ENCODE measurements around the gene FMN2.

Gene FMN2

DNA sequence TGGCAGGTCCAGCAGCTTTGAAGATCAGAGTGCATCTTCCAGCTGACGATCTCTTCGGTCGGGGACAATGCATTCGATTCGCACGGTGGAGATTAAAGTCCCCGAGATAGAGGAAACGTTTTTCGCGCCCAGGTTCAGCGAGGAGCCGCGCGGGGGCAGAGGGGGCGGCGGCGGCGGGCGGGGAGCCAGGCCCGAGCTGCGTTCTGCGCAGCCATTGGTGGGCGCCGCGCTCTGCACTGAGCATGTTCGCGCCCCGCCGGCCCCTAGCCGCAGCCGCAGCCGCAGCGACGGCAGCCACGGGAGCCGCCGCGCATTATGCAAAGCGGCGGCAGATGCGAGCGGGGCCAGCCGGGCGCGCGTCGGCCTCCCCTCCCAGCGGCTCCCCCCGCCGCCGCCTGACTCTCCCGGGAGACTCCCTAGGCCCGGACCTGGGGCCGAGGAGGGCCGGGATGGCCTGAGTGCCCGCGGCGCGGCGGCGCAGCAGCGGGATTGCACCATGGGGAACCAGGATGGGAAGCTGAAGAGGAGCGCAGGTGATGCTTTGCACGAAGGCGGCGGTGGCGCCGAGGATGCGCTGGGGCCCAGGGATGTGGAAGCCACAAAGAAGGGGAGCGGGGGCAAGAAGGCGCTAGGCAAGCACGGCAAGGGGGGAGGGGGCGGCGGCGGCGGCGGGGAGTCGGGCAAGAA lies at the start of gene FMN2:
Gene FMN2, plus strand, starts transcription at position 270 of the 687 bp plus-strand sequence. Its CDS starts 227 bp downstream, at position 497.
- FAIRE-seq = no peak

GRCh38 chr1:240044620-240045019 lies 47.1 kb upstream of the FMN2 start:
- no peak for FAIRE-seq

GRCh38 chr1:240046000-240046399 lies 45.7 kb upstream of the FMN2 start:
- no peak for FAIRE-seq

DNA sequence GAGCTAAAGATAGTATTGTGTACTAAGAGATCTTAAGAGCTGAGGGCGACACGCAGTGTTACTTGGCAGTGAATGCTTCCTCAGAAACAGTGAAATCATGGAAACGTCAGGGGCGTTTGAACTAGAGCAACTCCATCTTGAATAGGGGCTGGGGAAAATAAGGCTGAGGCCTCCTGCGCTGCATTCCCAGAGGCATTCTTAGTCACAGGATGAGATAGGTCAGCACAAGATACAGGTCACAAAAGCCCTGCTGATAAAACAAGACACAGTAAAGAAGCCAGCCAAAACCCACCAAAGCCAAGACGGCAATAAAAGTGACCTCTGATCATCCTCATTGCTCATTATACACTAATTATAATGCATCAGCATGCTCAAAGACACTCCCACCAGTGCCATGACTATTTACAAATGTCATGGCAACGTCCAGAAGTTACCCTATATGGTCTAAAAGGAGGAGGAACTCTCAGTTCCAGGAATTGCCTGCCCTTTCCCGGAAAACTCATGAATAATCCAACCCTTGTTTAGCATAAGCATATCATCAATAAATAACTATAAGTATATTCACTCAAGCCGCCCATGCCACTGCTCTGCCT lies 37.5 kb upstream of the FMN2 start:
- no peak for FAIRE-seq

DNA sequence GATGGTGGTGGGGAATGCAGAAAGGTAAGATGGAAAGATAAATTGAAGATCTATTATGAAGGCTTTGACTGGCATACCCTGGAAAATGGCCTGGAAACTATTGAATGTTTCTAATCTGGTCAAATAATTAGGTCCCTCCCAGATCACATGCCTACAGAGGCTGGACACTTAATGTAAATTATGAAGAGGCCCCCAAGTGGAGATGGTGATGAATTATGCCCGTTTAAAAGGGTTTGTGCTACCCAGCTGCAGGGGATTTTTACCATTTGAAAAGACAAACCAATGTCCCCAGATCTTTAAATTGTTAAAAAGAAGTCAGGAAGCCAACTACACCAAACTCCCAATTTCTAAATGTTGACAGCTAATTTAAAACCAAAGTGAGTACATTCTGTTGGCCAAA lies 35.7 kb upstream of the FMN2 start:
- FAIRE-seq = no peak

GRCh38 chr1:240056350-240056749 lies 35.3 kb upstream of the FMN2 start:
- no peak for FAIRE-seq

DNA sequence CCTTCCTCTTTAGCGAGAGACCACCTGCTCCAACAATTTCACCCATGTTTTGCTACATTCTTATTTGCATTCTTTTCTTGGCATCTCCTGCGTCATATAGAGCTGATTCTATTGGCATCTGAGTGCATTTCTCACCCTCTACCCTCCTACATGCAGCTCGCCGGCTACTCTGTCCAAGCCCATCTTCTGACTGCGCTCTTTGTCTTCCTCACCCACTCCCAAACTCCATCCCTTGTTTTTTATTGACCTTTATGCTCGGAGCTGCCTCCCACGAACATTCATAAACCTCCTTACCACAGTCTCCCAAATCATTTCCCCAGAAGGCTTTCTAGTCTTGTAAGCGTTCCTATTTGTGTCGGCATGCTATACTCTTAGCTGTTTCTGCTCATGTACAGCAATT lies 33.6 kb upstream of the FMN2 start:
- FAIRE-seq = no peak

DNA sequence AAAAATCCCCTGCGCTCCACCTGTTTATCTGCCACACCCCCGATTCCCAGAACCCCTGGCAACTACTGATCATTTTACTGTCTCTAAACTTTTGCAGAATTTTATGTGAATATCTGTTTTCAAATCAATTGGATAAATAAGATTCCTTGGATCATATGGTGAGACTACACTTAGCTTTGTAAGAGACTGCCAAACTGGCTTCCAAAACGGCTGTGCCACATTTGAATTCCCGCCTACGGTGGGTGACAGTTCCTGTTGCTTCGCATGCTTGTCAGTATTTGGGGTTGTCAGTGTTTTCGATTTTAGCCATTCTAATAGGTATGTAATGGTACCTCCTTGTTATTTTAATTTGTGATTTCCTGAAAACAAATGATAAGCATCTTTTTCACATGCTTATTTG lies 22.7 kb upstream of the FMN2 start:
- no peak for FAIRE-seq

- FAIRE-seq = no peak
Observed at GRCh38 chr1:240070188-240070587, 21.5 kb upstream of the FMN2 start.

DNA sequence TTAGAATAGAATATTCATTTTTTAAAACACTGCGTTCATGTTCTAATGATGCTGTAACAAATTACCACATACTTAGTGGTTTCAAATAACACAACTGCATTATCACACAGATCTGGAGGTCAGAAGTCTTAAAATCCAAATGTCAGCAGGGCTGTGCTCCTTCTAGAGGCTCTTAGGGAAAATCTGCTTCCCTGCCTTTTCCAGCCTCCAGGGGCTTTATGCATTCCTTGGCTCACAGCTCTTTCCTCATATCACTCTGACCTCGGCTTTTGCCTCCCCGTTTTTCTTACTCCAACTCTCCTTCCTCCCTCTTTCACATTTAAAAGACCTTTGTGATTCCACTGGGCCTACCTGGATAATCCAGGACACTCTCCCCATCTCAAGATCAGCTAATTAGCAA lies 18.6 kb upstream of the FMN2 start:
- FAIRE-seq = no peak

GRCh38 chr1:240074422-240074821 lies 17.3 kb upstream of the FMN2 start:
- FAIRE-seq = no peak

- FAIRE-seq = no peak
Observed at GRCh38 chr1:240074908-240075307, 16.8 kb upstream of the FMN2 start.

DNA sequence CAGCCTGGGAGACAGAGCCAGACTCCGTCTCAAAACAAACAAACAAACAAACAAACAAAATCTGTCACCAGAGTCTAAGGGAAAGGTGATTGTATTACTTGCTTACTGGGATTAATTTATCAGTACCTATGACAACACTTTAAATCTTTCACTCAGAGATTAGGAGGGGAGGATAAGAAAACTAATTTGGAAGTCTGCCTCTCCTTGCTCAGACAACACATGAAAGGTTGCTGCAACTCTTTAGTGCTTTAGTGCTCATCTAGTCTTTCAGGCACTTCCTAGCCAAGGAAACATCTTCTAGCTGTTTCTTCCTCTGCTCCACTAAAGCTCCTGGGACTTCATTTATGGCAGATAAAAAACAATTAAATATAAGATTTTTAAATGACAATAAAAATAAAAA lies 7.3 kb upstream of the FMN2 start:
- no peak for FAIRE-seq

GRCh38 chr1:240084749-240085148 lies 6.9 kb upstream of the FMN2 start:
- no peak for FAIRE-seq

- FAIRE-seq = no peak
Observed at GRCh38 chr1:240086726-240087125, 5.0 kb upstream of the FMN2 start.

DNA sequence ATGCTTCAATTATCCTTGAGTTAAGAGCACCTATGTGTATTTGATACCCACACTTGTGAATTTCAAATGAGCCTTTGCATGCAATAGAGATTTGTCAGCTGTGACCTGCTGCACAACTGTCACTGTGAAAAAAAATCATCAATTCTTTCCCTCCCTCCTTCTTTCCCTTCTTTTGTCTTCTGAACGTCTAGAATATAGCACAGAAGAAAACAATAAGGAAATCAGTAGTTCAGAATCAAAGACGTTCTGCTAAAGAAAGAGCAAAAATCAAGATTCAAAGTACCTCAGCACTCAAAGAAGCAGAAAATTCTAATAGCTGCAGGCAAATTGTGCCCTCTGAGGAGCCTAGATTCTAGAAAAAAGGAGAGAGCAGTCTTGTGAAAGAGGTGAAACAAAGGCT lies 1.7 kb upstream of the FMN2 start:
- no peak for FAIRE-seq

GRCh38 chr1:240090957-240091600 lies 604 bp upstream of the FMN2 start:
- no peak for FAIRE-seq

DNA sequence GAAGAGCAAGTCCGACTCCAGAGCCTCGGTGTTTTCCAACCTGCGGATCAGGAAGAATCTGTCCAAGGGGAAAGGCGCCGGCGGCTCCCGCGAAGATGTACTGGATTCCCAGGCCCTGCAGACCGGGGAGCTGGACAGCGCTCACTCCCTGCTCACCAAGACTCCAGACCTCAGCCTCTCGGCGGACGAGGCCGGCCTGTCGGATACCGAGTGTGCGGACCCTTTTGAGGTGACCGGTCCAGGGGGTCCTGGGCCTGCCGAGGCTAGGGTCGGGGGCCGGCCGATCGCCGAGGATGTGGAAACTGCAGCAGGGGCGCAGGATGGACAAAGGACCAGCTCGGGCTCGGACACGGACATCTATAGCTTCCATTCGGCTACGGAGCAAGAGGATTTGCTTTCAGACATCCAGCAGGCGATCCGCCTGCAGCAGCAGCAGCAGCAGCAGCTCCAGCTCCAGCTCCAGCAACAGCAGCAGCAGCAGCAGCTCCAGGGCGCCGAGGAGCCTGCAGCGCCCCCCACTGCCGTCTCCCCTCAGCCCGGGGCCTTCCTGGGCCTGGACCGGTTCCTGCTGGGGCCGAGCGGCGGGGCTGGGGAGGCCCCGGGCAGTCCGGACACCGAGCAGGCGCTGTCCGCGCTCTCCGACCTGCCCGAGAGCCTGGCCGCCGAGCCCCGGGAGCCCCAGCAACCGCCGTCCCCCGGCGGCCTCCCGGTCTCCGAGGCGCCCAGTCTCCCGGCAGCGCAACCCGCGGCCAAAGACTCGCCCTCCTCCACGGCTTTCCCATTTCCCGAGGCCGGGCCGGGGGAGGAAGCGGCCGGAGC lies 827 bp downstream of the FMN2 start:
- no peak for FAIRE-seq

GRCh38 chr1:240093120-240093961 lies 1.7 kb downstream of the FMN2 start:
- no peak for FAIRE-seq

DNA sequence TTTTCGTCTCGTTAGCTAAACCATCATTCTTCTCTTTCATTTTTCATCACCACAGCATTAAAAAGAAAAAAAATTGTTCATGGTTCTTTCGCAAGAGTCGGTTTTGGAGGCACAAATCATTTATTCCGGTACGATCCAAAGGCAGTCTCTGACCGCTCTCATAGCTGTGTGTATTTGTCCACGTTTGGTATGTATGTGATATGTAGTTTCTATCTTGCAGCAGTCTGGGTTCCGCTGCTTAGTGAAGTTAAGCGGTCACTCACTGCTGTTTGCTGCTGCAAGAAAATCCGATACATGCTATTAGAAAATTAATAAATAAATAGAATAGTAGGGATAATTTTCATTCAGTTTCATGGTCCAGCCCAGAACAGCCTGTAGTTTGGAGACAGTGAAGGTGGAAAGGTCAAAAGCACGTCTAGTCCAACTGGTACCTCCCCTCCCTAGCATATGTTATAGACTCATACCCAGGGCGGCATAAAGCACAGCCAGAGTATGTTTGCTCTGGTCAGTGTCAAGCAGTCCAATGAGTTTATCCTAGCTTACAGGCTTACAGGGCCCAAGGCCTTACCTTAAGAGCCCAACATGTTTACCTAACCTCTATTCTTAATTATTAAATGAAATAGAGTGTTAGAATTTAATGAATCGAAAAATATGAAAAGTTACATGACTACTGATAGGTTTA lies 2.5 kb downstream of the FMN2 start:
- no peak for FAIRE-seq

DNA sequence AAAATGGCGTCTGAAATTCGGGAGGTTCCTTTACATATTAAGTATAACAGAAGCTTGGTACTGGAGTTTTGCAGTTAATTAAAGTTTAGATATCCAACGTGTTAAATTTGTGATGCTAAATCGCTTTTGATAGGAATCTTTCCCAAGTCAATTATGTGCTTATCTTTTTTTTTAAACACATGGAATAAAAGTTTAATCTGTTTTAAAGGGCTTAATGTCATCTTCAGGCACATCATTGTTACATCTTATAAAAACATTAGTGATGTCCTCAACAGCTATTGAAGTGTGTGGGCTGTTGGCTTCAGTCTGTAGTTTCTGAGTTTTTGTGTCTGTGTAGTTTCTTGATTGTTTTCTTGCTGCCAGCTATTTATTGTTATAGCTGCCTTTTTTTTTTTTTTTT lies 5.3 kb downstream of the FMN2 start:
- no peak for FAIRE-seq

DNA sequence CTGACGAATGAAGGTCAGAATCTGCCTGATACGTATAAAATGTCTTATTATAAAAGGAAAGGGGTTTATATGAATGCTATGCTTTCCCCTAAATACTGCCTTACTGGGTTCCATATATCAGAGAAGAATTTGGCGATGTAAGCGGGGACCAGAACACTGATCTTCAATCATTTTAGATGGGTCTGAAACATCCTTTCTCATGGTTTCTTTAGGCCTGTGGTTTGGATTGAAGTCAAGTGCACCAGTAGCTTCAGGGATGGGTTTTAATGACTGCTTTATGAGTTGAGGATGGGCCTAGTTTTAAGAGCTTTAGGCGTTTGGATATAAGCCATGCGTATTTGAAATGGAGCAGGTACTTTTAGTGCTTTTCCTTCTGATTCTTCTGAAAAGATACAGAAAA lies 6.9 kb downstream of the FMN2 start:
- FAIRE-seq = no peak

Measured in A204.1 (cell line).